ENCODE results near the gene ABI1. TPM values are rescaled to one million over a fixed set of nuclear protein-coding genes. Genes with fewer than 3 reads are reported as not detected.

The ABI1 gene
- total and polyA plus RNA-seq, 9 of the 15 experiments (the other 6 are each of a cell fraction or from before 2014, with no cell fraction given), result 22.1 to 52.3 (median 39.0) TPM

GRCh38 chr10:26773633-26774032 is 87.1 kb downstream of the ABI1 start:
- BruUV-seq (replicated peaks), result no TSS peak
- no peaks in the 10 kb centered on the region for H3K4me1 ChIP-seq (replicated peaks in 1 of 2; ENCODE audit: control insufficient read depth in 2 of 2, insufficient read depth in 2 of 2, low read length in 2 of 2)
- H3K79me2 ChIP-seq (ENCODE audit: control insufficient read depth, insufficient read depth, low read length), result peaks cover 6% of the 10 kb centered on the region; the same call in 2 of the 3 replicates
- no peaks in the 10 kb centered on the region for H3K36me3 ChIP-seq (ENCODE audit: control insufficient read depth, insufficient read depth, low read length)
- intact Hi-C loops (cut with micrococcal nuclease) (no loop called here), in situ Hi-C loops (cut with MboI) (no loop called here)
- no peak for ATAC-seq
- H3K4me2 ChIP-seq (ENCODE audit: insufficient read depth, low read length), result no peak overlapping the region
- ChIA-PET POLR2A (no interaction called here), CTCF (ENCODE audit: low intra/inter-chr PET ratio) (no interaction called here)
- FAIRE-seq, result no peak
- no peak overlapping the region for H2AFZ ChIP-seq (ENCODE audit: low read depth, low read length)
- no peaks in the 10 kb centered on the region for H4K20me1 ChIP-seq (replicated peaks; ENCODE audit: control insufficient read depth, insufficient read depth, low read length)
- TF ChIP-seq ZBTB8A (IDR thresholded peaks at IDR 0.05; ENCODE audit: partially characterized antibody) (no peak), NR2C2 (CRISPR knock-in tag; IDR thresholded peaks at IDR 0.05) (no peak), NR2C2 (tag; IDR thresholded peaks at IDR 0.05) (no peak), ZFP30 (CRISPR knock-in tag; IDR thresholded peaks at IDR 0.05; ENCODE audit: borderline replicate concordance) (no peak), ZNF707 (CRISPR knock-in tag; conservative IDR thresholded peaks at IDR 0.05) (no peak), MGA (IDR thresholded peaks at IDR 0.05) (no peak), ETV5 (CRISPR knock-in tag; IDR thresholded peaks at IDR 0.05; ENCODE audit: low read depth) (no peak), MCM7 (IDR thresholded peaks at IDR 0.05) (no peak), ZBTB49 (CRISPR knock-in tag; IDR thresholded peaks at IDR 0.05; ENCODE audit: borderline replicate concordance) (no peak), ZNF766 (CRISPR knock-in tag; conservative IDR thresholded peaks at IDR 0.05) (no peak)
- DNase-seq (ENCODE audit: extremely low read depth in 1 of 4, low spot score in 3 of 4), result no peak
- H3K9ac ChIP-seq (ENCODE audit: insufficient read depth in 1 of 2, low read depth in 2 of 2, low read length in 2 of 2), result no peak overlapping the region
- no peaks in the 10 kb centered on the region for H3K27me3 ChIP-seq (ENCODE audit: control insufficient read depth in 2 of 2, insufficient read depth in 2 of 2, low read length in 2 of 2)
- no peak overlapping the region for H3K4me3 ChIP-seq
- no peaks in the 10 kb centered on the region for H3K9me1 ChIP-seq (ENCODE audit: control insufficient read depth, insufficient read depth, low read length)
- no peak overlapping the region for H3K27ac ChIP-seq (ENCODE audit: extremely low read depth, low read depth, low read length)
- H3K9me3 ChIP-seq (replicated peaks; ENCODE audit: control insufficient read depth, insufficient read depth, low read depth, low read length), result no peaks in the 10 kb centered on the region
- 76% methylated on average over 2 of the region's 2 CpGs for WGBS (ENCODE audit: insufficient coverage, low coverage, missing lambda C conversion rate)
